ENCODE results near the gene PLAC8L1. TPM values are rescaled to one million over a fixed set of nuclear protein-coding genes. Genes with fewer than 3 reads are reported as not detected.

The PLAC8L1 gene
- total RNA-seq, 2 donors from 2014 or later, result not detected

DNA sequence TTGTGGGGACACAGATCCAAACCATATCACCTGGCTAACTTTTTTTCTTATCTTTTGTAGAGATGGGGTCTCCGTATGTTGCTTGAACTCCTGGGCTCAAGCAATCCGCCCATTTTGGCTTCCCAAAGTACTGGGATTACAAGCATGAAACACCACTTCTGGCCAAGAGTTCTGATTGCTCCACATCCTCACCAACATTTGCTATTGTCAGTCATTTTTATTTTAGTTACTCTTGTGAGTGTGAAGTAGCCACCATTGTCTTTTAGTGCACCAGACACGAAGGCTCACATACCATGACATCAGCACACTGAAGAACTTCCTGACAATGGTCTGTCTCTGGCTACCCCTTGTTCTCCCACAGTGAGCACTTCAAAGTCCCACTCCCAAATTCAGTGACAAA lies 17.3 kb downstream of the PLAC8L1 start:
- Histone ChIP-seq H3K36me3 (no peaks in the 10 kb centered on the region), H3K4me3 (no peak overlapping the region), H3K27ac (no peak overlapping the region), H3K9me3 (no peaks in the 10 kb centered on the region), H3K27me3 (no peaks in the 10 kb centered on the region), H3K4me1 (no peaks in the 10 kb centered on the region)
- no peak for TF ChIP-seq CTCF (IDR thresholded peaks at IDR 0.05)
- DNase-seq (ENCODE audit: low spot score), result no peak

- TF ChIP-seq CTCF (IDR thresholded peaks at IDR 0.05), result no peak
- Histone ChIP-seq H3K27me3 (no peaks in the 10 kb centered on the region), H3K4me1 (peaks cover 0 to 17% of the 10 kb centered on the region in 2 donors), H3K27ac (no peak overlapping the region), H3K36me3 (no peaks in the 10 kb centered on the region), H3K4me3 (no peak overlapping the region), H3K9me3 (no peaks in the 10 kb centered on the region)
- peak; percentile 5 for DNase-seq (ENCODE audit: low spot score)
Observed at GRCh38 chr5:146084376-146084775, 21.0 kb downstream of the PLAC8L1 start.

GRCh38 chr5:146082798-146083197 lies 22.6 kb downstream of the PLAC8L1 start:
- Histone ChIP-seq H3K27ac (no peak overlapping the region), H3K4me1 (peaks cover 0 to 18% of the 10 kb centered on the region in 2 donors), H3K27me3 (no peaks in the 10 kb centered on the region), H3K36me3 (no peaks in the 10 kb centered on the region), H3K4me3 (no peak overlapping the region), H3K9me3 (no peaks in the 10 kb centered on the region)
- TF ChIP-seq CTCF (IDR thresholded peaks at IDR 0.05), result no peak
- no peak for DNase-seq (ENCODE audit: low spot score)

DNA sequence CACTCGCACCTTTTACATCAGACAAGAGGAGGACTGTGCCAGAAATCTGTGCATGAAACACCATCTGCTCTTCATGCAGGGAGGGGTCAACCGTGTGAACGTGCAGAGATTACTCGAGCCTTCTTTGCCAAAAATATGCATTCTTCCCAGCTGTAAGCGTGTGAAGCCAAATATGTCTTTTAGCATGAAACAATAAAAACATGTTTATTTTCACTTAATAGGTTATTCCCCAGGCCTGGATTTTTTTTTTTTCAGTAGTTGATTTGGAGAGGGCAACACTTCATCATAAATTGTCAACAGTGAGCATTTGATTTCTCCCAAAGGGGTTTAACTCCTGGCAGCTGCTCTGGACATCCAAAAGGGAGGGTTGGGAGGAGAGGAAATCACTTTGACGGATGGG lies 23.8 kb downstream of the PLAC8L1 start:
- Histone ChIP-seq H3K4me3 (no peak overlapping the region), H3K36me3 (no peaks in the 10 kb centered on the region), H3K27ac (no peak overlapping the region), H3K4me1 (peaks cover 0 to 18% of the 10 kb centered on the region in 2 donors), H3K27me3 (no peaks in the 10 kb centered on the region), H3K9me3 (no peaks in the 10 kb centered on the region)
- peak; percentile 4 for DNase-seq (ENCODE audit: low spot score)
- no peak for TF ChIP-seq CTCF (IDR thresholded peaks at IDR 0.05)

GRCh38 chr5:146079695-146080373 lies 25.5 kb downstream of the PLAC8L1 start:
- peak; percentile 7 for DNase-seq (ENCODE audit: low spot score)
- Histone ChIP-seq H3K27ac (no peak overlapping the region), H3K9me3 (no peaks in the 10 kb centered on the region), H3K27me3 (no peaks in the 10 kb centered on the region), H3K4me1 (peaks cover 0 to 26% of the 10 kb centered on the region in 2 donors), H3K36me3 (no peaks in the 10 kb centered on the region), H3K4me3 (no peak overlapping the region)
- TF ChIP-seq CTCF (IDR thresholded peaks at IDR 0.05), result no peak

GRCh38 chr5:146078566-146078965 lies 26.8 kb downstream of the PLAC8L1 start:
- Histone ChIP-seq H3K9me3 (no peaks in the 10 kb centered on the region), H3K4me1 (peaks cover 0 to 27% of the 10 kb centered on the region in 2 donors), H3K27ac (no peak overlapping the region), H3K27me3 (no peaks in the 10 kb centered on the region), H3K4me3 (no peak overlapping the region), H3K36me3 (no peaks in the 10 kb centered on the region)
- TF ChIP-seq CTCF (IDR thresholded peaks at IDR 0.05), result no peak
- DNase-seq (ENCODE audit: low spot score), result no peak

All from right atrium auricular region (tissue), 2 donors.